Skeletal muscle tissue (tissue), 4 donors: ENCODE results near the gene SEZ6L. TPM values are rescaled to one million over a fixed set of nuclear protein-coding genes. Genes with fewer than 3 reads are reported as not detected.

Experiments used
- H3K27ac ChIP-seq: one replicate; pipeline ENCODE4 v1.7.0; 2013; ENCODE audit warnings: mild to moderate bottlenecking, low read depth, low read length, inconsistent platforms
- H3K27me3 ChIP-seq, 3 donors: one replicate each; pipeline ENCODE4 v1.7.0; 2013; ENCODE audit warnings: low read length in 3 of 3; ENCODE audit not compliant: control insufficient read depth in 3 of 3, insufficient read depth in 3 of 3
- H3K36me3 ChIP-seq, 3 donors: one replicate each; pipeline ENCODE4 v1.7.0; 2013; ENCODE audit warnings: low read length in 3 of 3; ENCODE audit not compliant: control insufficient read depth in 3 of 3, insufficient read depth in 3 of 3
- H3K4me1 ChIP-seq, 3 donors: one replicate each; pipeline ENCODE4 v1.7.0; 2013; ENCODE audit warnings: low read length in 3 of 3, mild to moderate bottlenecking in 3 of 3; ENCODE audit not compliant: control insufficient read depth in 3 of 3, insufficient read depth in 3 of 3
- H3K4me3 ChIP-seq, 3 donors: one replicate each; pipeline ENCODE4 v1.7.0; 2013; ENCODE audit warnings: low read length in 3 of 3
- H3K9ac ChIP-seq, 3 donors: one replicate each; pipeline ENCODE4 v1.7.0; 2013; ENCODE audit warnings: low read length in 3 of 3, mild to moderate bottlenecking in 3 of 3, moderate library complexity in 2 of 3, low read depth in 1 of 3
- H3K9me3 ChIP-seq, 3 donors: one replicate each; pipeline ENCODE4 v1.7.0; 2013; ENCODE audit warnings: low read length in 3 of 3; ENCODE audit not compliant: control insufficient read depth in 3 of 3
- total RNA-seq: library from RNA; depleted of rRNA; stranded (reverse); fragments of >200 nt; gene quantifications from one replicate; pipeline ENCODE4 v1.2.3, GENCODE V29; 2014
- donor health status: Osteomylitis.

The SEZ6L gene
- total RNA-seq, 1 donor from 2014 or later: 0.52 TPM

DNA sequence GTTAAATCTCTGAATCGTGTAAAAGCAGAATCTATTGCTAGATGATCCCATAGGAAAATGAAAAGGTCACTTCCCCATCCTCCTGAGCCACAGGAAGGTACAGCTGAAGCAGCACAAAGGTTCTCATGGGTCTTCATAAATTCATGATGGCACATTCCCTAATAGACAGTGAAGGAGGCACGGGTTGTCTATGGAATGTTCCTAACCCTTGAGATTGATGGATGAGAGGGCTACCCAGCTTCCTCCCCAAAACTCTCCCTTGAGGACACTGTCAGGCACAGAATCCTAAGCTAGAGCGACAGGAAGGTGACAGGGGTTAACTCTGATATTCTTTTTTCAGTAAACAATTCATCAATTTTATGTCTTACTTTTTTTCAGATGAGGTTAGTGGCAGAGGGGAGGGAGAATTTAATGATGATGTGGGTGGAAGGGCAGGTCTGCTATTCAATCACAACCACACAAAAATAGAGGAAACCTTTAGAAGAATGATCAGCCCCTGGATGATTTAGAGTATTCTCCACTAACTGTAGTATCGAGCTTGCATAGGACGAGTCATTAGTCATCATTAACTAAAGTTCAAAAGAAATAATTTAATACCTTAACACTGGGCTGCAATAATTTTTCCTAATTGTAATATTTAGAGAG is 33.1 kb downstream of the SEZ6L start:
- Histone ChIP-seq H3K4me1 (no peaks in the 10 kb centered on the region), H3K27me3 (peaks cover 0 to 10% (median 0%) of the 10 kb centered on the region in 3 donors), H3K9me3 (no peaks in the 10 kb centered on the region), H3K27ac (no peak overlapping the region), H3K4me3 (no peak overlapping the region), H3K36me3 (no peaks in the 10 kb centered on the region), H3K9ac (no peak overlapping the region)

DNA sequence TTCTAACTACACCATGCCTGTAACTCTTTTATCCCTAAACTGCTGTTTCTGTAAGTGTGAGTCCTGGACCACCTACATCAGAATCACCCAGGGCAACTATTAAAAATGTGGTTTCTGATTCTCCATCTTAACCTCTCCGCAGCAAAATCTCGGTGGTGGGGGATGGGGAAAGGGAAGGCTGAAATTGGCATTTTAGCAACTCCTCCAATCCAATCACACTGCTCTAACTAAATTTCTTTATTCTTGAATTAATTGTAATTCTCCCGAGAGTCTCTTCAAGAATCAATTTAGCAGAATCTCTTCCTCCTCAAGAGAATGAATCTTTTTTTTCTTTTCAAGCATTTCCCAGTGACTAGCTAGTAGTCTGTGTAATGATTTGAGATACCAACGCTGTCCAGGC is 36.2 kb downstream of the SEZ6L start:
- Histone ChIP-seq H3K27ac (no peak overlapping the region), H3K9ac (no peak overlapping the region), H3K4me1 (no peaks in the 10 kb centered on the region), H3K27me3 (peaks cover 0 to 10% (median 0%) of the 10 kb centered on the region in 3 donors), H3K9me3 (no peaks in the 10 kb centered on the region), H3K36me3 (no peaks in the 10 kb centered on the region), H3K4me3 (no peak overlapping the region)

DNA sequence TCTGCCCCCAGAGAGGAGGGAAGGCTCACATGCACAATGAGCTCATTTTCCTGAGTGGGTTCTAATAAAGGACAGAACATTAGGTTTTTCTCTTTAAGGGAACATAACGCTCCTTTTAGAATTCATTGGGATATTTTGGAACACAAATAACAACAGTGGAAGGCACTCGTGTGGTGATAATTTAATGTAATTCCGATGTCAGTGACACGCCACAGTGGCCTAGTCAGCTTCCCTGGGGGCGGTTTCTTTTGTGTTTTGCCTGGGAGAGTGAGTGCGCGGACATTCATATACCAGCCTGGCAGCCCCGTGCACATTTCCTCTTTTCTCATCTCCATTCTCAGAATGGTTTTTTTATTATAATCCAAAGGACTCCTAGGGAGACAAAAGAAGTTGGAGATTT is 41.1 kb downstream of the SEZ6L start:
- Histone ChIP-seq H3K9ac (no peak overlapping the region), H3K4me3 (no peak overlapping the region), H3K27me3 (peaks cover 0 to 6% (median 0%) of the 10 kb centered on the region in 3 donors), H3K4me1 (no peaks in the 10 kb centered on the region), H3K36me3 (no peaks in the 10 kb centered on the region), H3K9me3 (no peaks in the 10 kb centered on the region), H3K27ac (no peak overlapping the region)

DNA sequence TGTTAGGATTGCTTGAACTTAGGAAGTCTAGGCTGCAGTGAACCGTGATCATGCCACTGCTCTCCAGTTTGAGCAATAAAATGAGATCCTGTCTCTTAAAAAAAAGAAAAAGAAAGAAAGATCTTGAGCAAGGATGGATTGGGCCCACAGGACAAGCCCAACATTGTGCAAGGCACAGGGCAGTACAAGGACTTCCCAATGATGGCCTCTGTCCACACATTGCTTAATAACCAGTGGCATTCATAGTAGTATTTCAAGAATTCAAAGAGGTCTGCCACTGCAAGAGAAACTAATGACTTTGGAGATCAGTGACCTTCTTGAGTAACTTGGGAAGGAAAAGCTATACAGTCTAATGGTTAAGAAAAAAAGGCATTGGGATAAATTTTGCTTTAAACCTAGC is 44.6 kb downstream of the SEZ6L start:
- Histone ChIP-seq H3K4me1 (no peaks in the 10 kb centered on the region), H3K4me3 (no peak overlapping the region), H3K27ac (no peak overlapping the region), H3K27me3 (peaks cover 0 to 6% (median 0%) of the 10 kb centered on the region in 3 donors), H3K9me3 (no peaks in the 10 kb centered on the region), H3K9ac (no peak overlapping the region), H3K36me3 (no peaks in the 10 kb centered on the region)

DNA sequence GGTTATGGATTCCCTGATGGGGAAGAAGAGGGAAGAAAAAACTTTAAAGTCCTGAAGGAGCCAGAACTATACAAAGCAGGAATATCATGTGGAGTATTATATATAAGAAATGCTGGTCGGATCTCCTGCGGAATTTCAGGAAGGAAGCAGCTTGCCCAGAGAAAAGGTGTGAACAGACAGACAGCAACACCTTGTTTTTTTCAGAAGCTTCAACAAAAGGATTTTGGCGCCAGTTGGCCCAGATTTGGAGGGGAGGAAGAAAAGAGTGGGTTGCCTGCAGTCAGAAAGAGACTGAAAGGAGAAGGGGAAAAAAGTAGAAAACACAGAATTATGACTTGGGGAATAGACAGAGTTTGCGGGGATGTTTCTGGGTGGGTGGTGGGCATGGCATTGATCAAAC is 45.2 kb downstream of the SEZ6L start:
- Histone ChIP-seq H3K9ac (no peak overlapping the region), H3K36me3 (no peaks in the 10 kb centered on the region), H3K4me1 (no peaks in the 10 kb centered on the region), H3K4me3 (no peak overlapping the region), H3K27me3 (peaks cover 0 to 6% (median 0%) of the 10 kb centered on the region in 3 donors), H3K9me3 (no peaks in the 10 kb centered on the region), H3K27ac (no peak overlapping the region)

DNA sequence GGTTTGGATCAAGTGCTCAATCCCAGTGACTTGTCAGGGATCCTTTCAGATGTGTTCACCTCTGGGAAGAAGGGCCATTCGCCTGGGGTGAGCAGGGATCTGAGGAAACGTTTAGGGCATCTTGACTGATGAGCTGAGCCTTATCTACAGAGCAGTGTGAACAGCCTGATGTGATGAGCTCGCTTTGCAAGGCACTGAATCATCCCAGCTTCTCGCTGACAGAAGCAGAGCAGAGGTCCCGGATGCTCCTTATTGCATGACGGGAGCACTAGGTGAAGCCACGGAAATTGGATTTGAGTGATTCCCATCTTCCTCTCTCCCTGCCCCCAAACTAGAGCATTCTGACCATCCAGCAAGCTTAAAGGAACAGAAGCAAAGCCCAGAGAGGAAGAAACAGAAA is 46.5 kb downstream of the SEZ6L start:
- Histone ChIP-seq H3K9me3 (no peaks in the 10 kb centered on the region), H3K36me3 (no peaks in the 10 kb centered on the region), H3K27me3 (peaks cover 0 to 6% (median 0%) of the 10 kb centered on the region in 3 donors), H3K4me1 (no peaks in the 10 kb centered on the region), H3K4me3 (no peak overlapping the region), H3K27ac (no peak overlapping the region), H3K9ac (no peak overlapping the region)

DNA sequence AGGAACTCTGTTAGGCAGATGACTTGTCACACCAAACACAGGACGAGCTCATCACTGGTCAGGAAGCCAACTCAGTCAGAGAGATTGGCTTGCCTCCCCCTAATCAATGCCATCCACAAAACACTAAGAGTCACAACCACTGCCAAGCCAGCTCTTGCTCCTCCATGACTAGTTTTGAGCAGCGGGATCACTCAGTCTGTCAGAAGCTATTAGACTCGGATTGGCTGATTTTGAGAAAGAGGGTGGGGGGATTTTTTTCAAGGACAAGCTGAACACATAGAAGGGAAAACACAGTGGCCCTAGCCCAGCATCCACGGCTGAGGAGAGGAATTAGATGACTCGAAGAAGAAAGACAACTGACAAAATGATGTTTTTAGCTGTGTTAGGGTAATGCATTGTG is 55.9 kb downstream of the SEZ6L start:
- Histone ChIP-seq H3K4me1 (peaks cover 20 to 34% (median 25%) of the 10 kb centered on the region in 3 donors), H3K27me3 (no peaks in the 10 kb centered on the region)

DNA sequence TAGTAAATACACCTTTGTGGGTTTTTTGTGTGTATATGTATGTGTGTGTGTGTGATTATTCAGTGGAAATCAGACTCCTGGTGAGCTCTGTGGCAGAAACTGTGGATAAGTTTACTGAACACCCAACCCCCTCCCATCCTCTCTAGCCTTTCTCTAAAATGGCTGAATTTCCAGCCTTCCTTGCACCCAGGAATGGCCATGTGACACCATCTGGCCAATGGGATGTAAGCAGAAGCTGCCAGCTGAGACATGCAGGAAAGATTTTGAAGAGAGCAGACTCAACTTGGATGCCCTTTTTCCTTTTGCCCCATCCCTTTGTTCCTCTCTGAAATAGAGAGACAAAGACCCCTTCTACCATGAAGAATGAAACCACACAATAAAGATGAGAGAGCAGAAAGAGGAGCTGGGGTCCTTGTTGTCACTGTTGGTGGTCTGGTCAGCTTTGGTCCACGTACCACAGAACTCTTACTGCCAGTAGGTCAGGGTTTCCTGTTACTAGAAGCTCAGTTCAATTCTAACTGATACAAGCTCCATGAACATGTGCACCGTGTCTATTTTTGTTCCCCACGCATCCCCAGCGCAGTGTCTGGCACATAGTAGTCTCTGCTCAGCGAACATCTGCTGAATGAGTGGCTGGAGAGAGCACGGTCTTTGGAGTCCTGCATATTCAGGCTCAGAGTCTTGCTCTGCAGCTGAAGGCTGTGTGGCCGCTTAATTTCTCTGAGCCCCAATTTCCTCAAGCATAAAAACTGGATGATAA is 57.5 kb downstream of the SEZ6L start:
- Histone ChIP-seq H3K4me1 (peaks cover 36 to 50% (median 39%) of the 10 kb centered on the region in 3 donors), H3K27me3 (no peaks in the 10 kb centered on the region)

More for the DNA sequence above, 55.9 kb downstream of the SEZ6L start:
- no peak overlapping the region for H3K27ac ChIP-seq
- H3K36me3 ChIP-seq: no peaks in the 10 kb centered on the region
- H3K4me3 ChIP-seq: no peak overlapping the region
- H3K9ac ChIP-seq: no peak overlapping the region
- no peaks in the 10 kb centered on the region for H3K9me3 ChIP-seq

DNA sequence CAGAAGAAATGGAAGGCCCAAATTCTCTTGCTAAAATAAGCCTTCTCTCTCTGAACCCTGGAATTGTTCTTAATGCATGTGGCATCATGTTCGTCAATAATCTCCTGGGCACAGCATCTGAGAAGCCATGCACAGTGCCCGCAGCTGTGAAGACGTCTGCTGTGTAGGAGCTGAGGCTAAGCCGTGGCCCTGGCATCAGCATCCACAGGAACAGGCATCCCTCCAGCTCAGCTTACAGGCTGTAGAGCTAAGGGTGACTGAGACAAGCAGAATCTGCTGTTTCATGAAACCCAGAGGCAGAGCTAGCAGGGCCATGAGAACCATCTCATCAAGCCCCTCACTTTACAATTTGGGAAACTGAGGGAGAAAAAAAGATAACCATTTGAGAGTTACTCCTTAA is 60.6 kb downstream of the SEZ6L start:
- Histone ChIP-seq H3K9ac (no peak overlapping the region), H3K4me3 (no peak overlapping the region), H3K36me3 (no peaks in the 10 kb centered on the region), H3K9me3 (no peaks in the 10 kb centered on the region), H3K4me1 (peaks cover 51 to 81% (median 56%) of the 10 kb centered on the region in 3 donors), H3K27ac (peak overlapping the region; percentile 34), H3K27me3 (no peaks in the 10 kb centered on the region)

More for the DNA sequence above, 57.5 kb downstream of the SEZ6L start:
- Histone ChIP-seq H3K9me3 (no peaks in the 10 kb centered on the region), H3K36me3 (no peaks in the 10 kb centered on the region), H3K9ac (no peak overlapping the region), H3K4me3 (no peak overlapping the region), H3K27ac (no peak overlapping the region)

DNA sequence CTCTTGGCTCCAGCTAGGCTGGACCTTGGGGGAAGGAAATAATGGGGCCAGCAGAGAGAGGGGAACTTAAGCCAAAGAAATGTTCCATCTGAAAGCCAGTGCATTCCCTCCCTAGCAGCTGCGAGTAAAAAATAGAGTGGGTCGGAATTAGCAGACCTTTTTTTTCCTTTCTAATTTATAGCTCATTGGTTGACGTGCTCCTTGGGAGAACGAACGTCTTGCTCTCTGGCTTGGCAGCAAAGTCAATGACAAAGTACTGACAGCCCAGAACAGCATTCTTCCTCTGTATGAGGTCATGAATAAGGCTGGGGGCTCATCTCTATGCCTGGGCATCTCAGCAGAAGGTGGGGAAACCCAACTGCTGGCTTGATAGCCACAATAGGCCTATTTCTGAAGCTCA is 65.0 kb downstream of the SEZ6L start:
- no peaks in the 10 kb centered on the region for H3K27me3 ChIP-seq
- H3K9me3 ChIP-seq: no peaks in the 10 kb centered on the region
- H3K4me3 ChIP-seq: no peak overlapping the region
- no peaks in the 10 kb centered on the region for H3K36me3 ChIP-seq
- H3K9ac ChIP-seq: peak overlapping the region in 1 of 3 donors; percentile 12
- H3K27ac ChIP-seq: peak overlapping the region; percentile 69
- H3K4me1 ChIP-seq: peaks cover 42 to 86% (median 47%) of the 10 kb centered on the region in 3 donors
